Left ventricle myocardium superior (tissue), 1 donor: ENCODE measurements around the gene GYG1. TPM values are rescaled to one million over a fixed set of nuclear protein-coding genes. Genes with fewer than 3 reads are reported as not detected.

Source experiments
- ATAC-seq: fragments of 200-7000 bp; cut with Tn5 transposase; one replicate; pipeline ENCODE4 v1.9.1; 2020; ENCODE audit warnings: mild to moderate bottlenecking, moderate library complexity
- DNase-seq: peaks from one replicate; pipeline ENCODE4 v3.0.0-alpha.2; 2020
- intact Hi-C: fragments of 100-400 bp; cut with micrococcal nuclease; formaldehyde crosslinking; loops from one replicate; pipeline ENCODE4 v1.11.0; 2022
- long read RNA-seq: library from polyadenylated mRNA; unstranded; transcript quantifications from one replicate; pipeline ENCODE4 v2.0.0, GENCODE V29; 2021
- total RNA-seq: library from RNA; stranded (reverse); fragmentation: NEBNext Ultra II Directional; extraction: Animal tissue kit (Norgen Biotek cat#: 25700); gene quantifications from one replicate; pipeline ENCODE4 v1.2.1, GENCODE V29; 2021
- donor health status: DM: no; HTN: yes; CAD: no; lungs with severe emphysema.

Gene GYG1
- 179 TPM for total RNA-seq
- long read RNA-seq, transcript GYG1-201 (7 exons, 1,890 nt) = major isoform, 248 of 278 reads
- long read RNA-seq, partial matches to known transcripts = 14 of 278 reads
- long read RNA-seq, other reads (novel, unspliced or antisense) = 13 of 278 reads

DNA sequence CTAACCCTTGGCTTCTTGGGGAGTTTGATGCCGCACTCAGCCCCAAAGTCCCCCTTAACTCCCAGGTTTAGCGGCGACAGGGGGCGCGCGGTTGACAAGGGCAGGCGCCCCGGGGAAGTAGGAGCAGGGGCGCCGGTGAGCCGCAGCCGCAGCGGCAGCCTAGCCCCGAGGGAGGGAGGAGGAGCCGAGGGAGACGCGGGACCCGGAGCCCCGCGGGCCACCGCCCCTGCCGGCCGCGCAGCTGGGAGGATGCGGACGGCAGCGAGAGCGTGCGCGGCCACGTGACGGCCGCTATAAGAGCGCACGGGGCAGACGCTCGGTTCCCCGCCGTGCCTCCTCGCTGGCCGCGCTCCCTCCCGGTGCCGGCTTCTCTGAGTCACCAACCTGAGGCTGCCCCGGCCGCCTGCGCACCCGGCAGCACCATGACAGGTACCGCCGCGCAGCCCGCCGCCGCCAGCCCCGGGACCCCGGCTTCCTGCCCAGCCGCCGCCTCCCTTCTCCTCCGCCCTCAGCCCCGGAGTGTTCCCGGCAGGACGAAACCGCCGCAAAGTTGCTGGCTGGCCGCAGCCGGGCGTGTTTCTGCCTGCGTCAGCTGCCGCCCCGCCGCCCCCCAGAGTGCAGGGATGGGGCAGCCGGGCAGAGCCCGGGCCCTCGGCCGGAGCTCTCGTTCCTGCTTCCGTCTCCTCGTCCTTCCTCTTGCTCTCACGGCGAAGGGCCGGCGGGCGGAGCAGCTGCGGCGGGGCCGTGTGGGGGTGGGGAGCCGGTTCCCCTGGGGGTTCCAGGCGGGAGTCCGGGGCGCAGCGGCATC is at the start of gene GYG1:
Gene GYG1, plus strand, starts transcription at position 322 of the 808 bp plus-strand sequence. Its CDS starts 101 bp downstream, at position 423.
- ATAC-seq = peak; percentile 96
- DNase-seq = peak; percentile 93
- intact Hi-C loops = no loop called here

DNA sequence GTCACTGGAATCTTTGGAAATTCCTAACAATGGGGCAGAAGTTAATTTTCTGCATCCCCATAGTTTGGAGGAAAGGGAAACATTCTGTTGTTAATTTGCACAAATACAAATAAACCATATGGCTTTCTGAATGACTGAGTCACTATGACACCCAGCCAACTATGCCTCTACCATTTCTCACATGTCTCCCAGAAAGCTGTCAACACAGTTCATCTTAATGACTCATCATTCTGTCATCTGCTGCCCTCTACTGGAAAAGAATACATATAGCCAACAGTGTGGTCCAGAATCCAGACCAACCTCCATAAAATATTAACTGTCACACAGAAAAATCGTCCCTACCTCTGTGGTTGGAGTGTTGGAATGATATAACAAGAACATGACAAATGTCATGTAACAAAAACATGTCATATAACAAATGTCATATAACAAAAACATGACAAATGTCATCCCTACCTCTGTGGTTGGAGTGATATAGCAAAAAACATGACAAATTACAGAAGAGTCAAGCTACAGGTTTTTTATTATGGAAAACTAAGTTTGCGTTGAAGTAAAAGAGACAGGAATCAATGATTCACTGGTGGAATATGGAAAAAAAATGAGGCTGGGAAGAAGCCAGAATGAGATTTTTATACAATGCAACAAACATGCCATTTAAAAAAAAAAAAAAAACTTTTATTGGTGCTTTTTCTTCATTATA is 47.7 kb upstream of the GYG1 start:
- ATAC-seq (peak; percentile 90), DNase-seq (no peak)
- intact Hi-C loops = no loop called here

DNA sequence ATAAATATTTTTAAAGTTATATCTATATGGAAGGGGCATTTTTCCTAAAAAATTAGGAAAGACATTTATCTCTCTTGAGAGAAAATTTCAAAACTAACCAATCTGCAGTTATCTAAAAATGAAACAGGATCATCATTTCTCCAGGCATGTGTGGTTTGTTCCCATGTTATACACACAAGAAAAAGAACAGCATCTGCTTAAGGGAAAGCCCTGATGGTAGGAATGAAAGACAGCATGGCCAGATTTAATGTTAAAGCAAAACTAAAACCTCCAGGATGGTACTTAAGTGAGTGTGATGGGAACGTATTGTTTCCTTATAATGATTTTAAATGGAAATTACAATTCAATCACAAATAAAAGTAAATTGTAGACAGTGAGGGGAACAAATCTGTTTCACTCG is 46.2 kb upstream of the GYG1 start:
- ATAC-seq = no peak
- DNase-seq = no peak
- intact Hi-C loops = loop anchor here (5.0 kb wide), 1 partner anchor 83 kb away; no protein-coding TSS in a partner anchor

DNA sequence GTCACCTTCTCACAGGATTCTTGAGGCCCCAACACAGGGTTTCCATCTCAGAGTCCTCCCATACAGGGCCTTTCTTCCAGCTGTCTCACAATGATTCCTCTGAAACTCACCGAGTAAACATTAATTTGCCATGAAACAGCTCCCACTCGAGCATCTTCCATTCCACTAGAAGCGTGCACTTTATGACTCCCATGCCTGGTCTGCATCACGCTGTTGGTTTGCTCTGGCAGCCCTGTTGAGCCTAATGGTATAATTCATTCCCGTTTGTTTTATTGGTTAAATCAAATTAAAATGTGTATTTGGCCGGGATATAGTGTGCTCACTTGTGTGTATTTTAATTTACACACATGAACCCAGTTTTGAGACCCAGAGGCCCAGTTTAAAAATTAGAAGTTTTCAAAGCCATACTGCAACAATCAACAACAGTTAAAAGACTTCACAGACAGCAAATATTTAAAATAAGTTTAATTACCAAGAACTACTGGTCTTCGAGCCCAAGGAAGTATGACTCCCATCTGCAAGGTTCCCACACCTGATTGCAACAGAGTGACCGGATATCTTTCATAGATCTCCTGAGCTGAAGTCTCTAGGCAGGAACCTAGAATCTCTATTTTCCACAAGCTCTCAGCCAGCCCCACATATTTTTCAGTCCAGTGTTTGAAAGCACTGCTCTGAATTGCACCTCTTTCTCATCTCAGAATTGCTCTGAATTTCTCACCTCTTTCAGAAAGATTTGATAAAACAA is 42.3 kb upstream of the GYG1 start:
- ATAC-seq (no peak), DNase-seq (no peak)
- intact Hi-C loops = loop anchor here (5.0 kb wide), 1 partner anchor 87 kb away; no protein-coding TSS in a partner anchor

DNA sequence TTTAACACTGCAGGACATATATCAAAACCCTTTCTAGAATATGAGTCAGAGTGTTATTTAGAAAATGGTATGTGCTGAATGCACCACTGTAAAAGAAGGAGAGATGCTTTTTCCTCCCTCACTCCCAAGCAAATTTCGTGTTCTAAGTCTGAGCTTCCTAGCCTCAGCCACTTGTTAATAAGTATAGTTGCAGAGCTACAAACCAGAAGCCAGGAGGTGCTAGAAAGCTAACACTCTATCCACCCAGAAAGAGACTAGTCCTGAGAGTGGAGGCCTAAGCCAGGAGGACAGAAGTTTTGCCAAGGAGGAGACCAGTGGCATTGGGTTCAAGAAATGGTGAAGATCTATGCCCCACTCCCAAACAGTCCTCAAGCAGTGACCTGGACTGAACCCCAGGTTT is 40.5 kb upstream of the GYG1 start:
- ATAC-seq (no peak), DNase-seq (no peak)
- intact Hi-C loops = loop anchor here (5.0 to 10.0 kb wide), 2 partner anchors 174 to 321 kb away; partner anchors contain the start of gene HPS3

DNA sequence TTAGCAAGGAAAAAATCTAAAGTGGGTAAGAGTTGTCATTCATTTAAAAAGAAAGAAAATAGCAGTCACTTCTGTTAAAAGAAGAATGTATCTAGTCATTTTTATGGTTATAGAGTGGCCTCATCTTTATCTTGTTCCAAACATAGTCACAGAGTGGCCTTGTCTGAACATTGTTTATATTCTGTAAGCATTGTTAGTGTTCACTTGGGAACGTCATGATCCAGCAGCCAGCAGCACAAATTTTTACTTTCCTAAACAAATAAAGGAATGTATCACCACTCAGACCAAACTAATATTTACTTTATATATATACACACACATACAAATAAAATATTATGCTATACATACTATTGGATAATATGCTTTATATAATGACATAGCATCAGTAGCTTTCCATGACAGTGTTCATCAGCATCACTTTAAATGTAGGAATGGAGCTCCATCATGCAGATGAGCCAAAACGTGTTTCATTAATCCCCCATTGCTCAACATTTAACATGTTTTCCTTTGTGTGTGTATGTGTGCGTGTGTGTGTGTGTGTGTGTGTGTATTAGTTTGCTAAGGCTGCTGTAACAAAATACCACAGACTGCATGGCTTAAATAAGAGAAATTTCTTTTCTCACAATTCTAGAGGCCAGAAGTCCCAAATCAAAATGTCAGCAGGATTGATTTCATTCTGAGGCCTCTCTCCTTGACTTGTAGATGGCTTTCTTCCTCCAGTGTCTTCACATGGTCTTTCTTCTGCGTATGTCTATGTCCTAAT is 39.6 kb upstream of the GYG1 start:
- ATAC-seq (no peak), DNase-seq (no peak)
- intact Hi-C loops = loop anchor here (5.0 to 10.0 kb wide), 2 partner anchors 173 to 321 kb away; partner anchors contain the start of gene HPS3

DNA sequence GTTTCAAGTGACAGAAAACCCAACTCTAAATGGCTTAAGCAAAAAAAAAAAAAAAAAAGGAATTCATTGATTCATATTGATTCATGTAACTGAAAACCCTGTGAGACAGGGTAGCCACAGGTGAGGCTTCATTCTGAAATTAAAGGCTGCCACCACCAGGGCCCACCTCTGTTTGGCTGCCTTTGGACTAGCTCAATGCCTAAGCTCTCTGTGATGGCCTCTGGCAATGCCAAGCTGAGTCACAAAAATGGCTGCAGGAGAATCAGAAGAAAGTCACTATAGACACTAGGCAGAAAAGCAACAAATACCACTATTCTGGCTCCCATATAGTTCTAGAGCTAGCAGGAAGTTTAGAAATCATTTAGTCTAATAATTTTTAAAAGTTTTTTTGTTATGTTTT is 38.2 kb upstream of the GYG1 start:
- DNase-seq (no peak), ATAC-seq (no peak)
- intact Hi-C loops = loop anchor here (5.0 to 10.0 kb wide), 2 partner anchors 172 to 319 kb away; partner anchors contain the start of gene HPS3

DNA sequence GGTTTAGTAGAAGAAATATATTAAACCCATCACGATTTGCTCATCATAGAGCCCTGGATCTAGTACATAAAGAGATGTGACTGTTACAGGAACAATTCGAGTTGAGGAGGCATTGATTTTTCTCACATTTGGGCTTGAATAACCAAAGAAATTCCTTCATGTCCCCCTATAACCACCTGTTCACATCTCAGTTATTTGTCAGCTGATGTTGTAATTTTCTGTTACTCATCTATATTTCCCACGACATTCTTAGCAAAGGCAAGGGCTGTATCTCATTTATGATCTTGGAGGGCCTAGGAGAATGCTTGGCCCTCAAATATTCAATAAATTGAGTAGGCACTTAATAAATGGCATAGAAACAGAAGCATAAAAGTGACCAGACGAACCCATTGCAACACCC is 36.4 kb upstream of the GYG1 start:
- no peak for ATAC-seq
- intact Hi-C loops = loop anchor here (5.0 to 10.0 kb wide), 2 partner anchors 170 to 317 kb away; partner anchors contain the start of gene HPS3
- no peak for DNase-seq

DNA sequence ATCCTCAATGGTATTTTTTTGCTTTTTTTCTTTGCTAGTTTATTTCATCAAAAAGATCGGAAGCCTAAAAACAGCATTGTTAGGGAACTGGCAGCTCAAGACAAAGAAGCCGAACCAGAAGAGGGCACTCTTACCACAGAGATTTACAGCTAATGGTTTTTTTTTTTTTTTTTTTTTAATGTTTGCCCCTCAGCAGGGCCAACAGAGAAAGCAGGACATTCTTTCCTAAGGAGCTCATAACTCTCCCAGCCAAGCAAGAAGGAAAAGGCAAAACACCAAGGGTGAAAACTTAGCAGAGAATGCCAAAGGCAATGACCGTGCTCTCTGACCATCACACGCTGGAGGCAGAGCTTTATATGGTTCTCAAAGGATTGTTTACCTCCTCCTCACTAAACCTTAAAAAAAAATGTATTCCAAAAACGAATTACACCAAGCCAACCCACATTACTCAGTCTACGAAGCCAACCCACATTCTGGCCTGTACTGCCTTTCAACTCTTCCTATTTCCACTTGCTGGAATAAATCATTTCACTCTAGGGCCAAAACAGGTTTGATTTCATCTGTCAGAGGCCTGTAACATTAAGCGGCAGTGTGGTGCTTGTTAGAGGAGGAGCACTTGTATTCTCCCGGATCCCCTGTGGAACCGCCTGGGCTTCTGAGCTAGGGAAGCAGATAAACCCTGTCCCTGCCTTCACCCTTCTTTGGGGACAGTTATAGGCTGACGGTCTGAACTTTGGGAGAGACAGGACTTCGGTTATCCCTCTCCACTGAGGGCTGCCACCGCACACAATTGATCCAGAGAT is 35.6 kb upstream of the GYG1 start:
- peak; percentile 95 for ATAC-seq
- no peak for DNase-seq
- intact Hi-C loops = loop anchor here (10.0 kb wide), 1 partner anchor 169 kb away; the partner anchor contains the start of gene HPS3

DNA sequence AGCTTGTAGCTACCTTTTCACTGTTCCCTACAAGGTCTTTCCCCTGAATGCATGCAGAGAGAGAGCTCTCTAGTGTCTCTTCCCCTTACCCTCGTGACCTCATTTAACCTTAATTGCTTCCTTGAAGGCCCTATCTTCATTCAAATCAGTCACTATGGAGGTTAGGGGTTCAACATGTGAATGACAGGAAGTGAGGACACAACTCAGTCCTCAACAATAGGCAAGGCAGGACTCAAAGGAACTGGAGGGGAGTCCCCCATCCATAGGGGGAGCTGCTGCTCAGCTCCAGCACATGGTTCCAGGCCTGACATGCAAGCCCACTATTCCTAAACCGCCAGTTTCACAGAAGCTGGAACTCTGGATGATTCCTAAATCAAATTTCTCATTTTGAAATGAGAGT is 33.8 kb upstream of the GYG1 start:
- intact Hi-C loops = loop anchor here (10.0 kb wide), 1 partner anchor 167 kb away; the partner anchor contains the start of gene HPS3
- no peak for ATAC-seq
- DNase-seq = no peak

DNA sequence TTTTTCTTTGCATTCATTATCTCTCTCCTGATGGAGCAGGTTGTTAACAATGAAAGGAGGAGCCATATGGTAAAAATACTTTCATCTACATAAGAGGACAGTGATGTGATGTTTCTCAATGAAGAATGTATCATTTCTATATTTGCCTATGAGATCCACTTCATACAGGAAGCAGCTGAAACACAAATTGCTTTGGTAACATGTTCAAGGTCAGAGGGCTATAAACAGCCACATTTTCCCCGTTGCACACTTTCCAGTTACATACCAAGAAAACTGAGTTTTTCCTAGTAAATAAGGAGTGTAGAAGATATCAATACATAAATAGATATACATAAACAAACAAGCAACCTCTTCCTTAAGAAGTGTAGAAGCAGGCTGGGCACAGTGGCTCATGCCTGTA is 32.6 kb upstream of the GYG1 start:
- DNase-seq (no peak), ATAC-seq (no peak)
- intact Hi-C loops = loop anchor here (10.0 kb wide), 1 partner anchor 166 kb away; the partner anchor contains the start of gene HPS3

DNA sequence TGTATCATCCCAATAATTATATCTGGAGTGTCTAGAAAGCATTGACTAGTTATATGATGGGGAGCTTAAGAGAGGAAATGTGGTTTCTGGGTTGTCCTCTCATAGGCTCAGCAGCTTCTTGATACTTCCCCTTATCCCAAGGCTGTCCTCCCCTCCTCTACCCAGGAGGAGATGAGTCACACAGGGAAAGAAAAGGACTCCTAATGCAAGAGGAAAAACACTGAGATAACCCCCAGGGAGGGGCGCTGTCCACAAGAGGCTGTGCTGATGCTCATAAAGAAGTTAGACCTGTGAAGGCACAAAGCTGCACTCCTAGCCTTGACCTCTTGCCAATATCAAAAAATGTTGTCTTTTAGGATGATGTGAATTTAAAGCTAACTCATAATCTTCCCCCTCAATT is 28.8 kb upstream of the GYG1 start:
- intact Hi-C loops = no loop called here
- DNase-seq = no peak
- ATAC-seq = peak; percentile 51

DNA sequence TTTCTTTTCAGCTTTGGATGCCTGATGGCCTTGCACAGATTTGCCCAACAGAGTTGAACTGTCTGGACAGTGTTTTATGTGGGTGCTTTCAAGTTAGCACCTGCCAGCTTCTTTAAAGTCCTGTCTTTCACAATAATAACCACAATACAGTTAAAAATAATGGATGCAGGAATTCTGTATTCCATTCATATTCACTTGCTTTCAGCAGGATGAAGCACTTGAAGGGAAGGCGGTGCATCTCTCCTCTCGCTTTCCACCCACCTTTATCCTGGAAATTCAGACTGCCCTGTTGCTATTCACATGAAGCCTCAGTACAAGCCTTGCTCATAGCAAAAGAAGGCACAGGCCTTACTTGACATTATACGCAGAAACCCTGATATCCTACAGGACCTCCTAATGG is 26.5 kb upstream of the GYG1 start:
- no peak for ATAC-seq
- no peak for DNase-seq
- intact Hi-C loops = no loop called here

DNA sequence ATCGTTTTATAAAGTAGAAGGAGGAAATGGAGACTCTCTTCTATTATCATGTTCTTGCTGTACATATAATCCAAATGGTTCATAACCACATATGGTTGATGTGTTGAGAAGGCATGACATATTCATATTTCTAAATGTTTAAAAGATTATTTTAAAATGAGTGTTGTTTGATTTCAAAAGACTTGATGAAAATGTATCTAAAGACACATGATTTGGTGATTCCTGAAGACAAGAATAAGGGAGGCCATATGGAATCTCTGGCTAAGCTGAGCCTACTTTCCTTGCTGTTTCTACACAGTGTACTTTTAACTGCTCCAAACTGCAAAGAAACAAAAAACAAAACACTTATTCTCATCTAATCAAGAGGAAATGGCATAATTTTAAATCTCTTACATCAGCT is 23.0 kb upstream of the GYG1 start:
- DNase-seq = no peak
- intact Hi-C loops = no loop called here
- no peak for ATAC-seq

DNA sequence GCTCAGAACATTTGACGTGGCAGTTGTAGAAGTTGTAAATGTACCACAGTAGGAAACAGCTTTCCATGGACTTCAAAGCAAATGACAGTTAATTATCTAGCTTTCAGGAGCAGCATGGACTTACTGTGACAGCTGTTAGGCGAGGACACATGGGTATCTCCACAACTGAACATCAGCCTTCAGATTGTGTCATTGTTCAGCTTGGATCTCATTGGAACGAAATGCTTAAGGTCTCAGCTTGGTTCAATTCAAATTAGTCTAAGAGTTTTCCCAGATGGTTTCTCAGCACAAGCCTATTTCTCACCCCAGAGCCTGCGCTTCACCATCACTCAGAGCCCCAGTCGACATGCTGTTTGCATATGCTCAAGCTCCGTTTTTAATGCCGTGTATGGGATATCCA is 21.1 kb upstream of the GYG1 start:
- DNase-seq (no peak), ATAC-seq (no peak)
- intact Hi-C loops = no loop called here

DNA sequence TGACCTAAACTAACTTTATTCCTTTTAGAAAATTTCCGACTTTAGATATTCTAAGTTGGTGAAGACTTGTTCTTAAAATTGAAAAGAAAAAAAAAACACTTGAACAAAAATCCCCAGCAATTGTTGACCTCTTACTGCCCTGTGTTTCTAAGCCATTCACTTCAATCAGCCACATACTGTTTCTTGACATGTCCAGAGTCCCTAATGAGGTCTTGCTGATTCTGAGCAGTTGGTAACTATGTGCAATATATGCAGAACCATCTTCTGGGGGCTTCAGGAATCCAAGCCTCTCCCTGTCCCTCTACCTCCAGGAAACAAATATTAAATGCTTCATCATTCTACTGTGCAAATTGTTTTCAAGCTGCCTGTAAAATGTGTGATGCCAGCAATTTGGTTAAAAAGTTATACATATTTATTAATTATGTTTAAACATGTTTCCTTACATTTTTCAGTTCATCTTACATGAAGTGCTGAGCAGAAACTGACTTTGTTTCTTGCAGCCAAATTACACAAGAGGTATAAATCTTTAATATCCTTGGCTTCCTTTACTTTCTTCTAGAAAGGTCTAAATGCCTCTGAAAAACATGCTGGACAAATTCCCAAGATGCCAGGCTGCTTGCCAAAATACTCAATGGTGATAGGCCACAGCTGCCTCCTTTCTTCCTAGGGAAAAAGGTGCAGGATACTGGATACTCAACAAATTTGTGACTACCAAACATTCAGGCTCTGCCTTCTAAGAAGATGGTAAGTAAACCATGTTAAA is 19.8 kb upstream of the GYG1 start:
- DNase-seq (no peak), ATAC-seq (no peak)
- intact Hi-C loops = no loop called here

DNA sequence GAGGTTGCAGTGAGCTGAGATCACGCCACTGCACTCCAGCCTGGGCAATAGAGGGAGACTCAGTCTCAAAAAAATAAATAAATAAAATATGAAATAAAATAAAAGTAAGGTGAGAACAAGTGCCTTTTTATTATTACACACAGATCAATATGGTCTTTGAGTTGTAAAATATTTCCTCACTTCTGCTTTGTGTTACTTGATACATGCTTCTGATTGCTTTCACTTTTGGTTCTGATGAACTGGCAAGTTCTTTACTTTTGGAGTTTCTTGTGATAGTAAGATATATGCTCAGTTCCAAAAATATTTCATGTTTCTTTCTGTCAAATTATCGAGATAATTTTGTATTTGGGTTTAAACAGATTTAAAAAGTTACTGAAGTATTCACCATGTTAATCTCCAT is 16.6 kb upstream of the GYG1 start:
- intact Hi-C loops = no loop called here
- ATAC-seq (no peak), DNase-seq (no peak)
